LHCN-M2 (cell line): ENCODE data around the gene TFPI2. TPM values are rescaled to one million over a fixed set of nuclear protein-coding genes. Genes with fewer than 3 reads are reported as not detected.

Experiments
- DNase-seq: peaks from one replicate; pipeline ENCODE4 v3.0.0-alpha.2; 2012; ENCODE audit warnings: low read depth
- total RNA-seq: library from RNA; depleted of rRNA; stranded (reverse); fragments of >200 nt; gene quantifications from 2 replicates; pipeline ENCODE4 v1.2.3, GENCODE V29; 2014; rRNA removed

Gene TFPI2
- total RNA-seq, 1 experiment from 2014 or later: 208 TPM

- DNase-seq: no peak
Observed at GRCh38 chr7:93858857-93859256, 31.7 kb downstream of the TFPI2 start.

GRCh38 chr7:93856323-93856722 is 34.2 kb downstream of the TFPI2 start:
- peak; percentile 29 for DNase-seq

DNA sequence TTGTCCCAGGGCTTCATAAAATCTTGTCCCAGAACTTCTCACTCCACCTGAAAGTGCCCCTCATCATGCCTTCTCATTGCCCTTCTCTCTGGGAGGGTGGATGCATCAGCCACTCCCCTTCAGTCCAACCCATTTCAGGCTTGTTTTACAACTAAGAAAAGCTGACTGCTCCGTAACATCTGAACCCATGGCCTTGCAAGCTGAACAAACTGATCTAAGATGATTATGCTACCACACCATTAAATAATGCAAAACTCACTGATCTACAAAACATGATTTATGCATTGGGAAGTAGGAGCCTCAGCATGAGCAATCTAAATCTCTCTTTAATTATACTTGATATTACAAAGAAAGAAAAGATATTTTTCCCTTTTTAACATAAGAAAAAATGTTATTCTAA is 34.8 kb downstream of the TFPI2 start:
- DNase-seq: no peak

- DNase-seq: no peak
Observed at GRCh38 chr7:93854480-93854879, 36.1 kb downstream of the TFPI2 start.

GRCh38 chr7:93851536-93851935 is 39.0 kb downstream of the TFPI2 start:
- no peak for DNase-seq

DNA sequence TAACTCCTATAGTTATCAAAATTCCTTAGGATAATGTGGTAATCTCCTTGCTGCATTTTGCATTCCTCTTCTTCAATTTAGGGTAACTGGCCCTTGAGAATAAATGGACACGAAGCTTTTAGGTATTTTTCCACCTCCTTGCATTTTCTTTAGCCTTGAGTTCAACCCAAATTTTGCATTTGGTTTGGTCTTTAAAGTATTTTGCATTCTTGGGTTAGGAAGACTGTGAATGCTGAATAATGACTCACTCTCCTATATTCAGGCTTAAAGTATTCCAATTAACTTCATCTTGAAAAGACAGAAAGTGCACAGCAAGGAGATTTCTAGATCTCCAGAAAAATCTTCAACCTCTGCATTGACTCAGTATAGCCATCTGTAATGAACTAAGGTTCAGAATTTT is 47.3 kb downstream of the TFPI2 start:
- peak; percentile 56 for DNase-seq

- no peak for DNase-seq
Observed at GRCh38 chr7:93838966-93839365, 51.6 kb downstream of the TFPI2 start.

- no peak for DNase-seq
Observed at GRCh38 chr7:93837245-93837644, 53.3 kb downstream of the TFPI2 start.

DNA sequence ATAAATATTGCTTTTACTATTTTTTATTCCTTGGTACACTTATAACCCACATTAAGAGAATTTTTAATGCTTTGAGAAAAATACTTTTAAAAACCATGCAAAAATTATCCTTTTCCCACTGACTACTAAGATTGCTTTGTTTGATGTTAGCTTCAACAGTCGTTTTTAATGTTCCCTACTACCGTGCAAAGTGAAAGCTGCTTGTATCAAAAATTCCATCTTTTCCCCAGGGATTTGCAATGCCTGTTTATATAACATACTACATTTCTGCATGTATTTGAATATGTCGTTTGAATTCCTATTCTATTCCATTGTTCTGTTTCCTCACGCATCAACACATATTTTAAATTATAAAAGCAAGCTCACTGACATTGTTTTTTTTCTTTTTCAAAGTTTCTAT is 54.4 kb downstream of the TFPI2 start:
- DNase-seq: peak; percentile 66

DNA sequence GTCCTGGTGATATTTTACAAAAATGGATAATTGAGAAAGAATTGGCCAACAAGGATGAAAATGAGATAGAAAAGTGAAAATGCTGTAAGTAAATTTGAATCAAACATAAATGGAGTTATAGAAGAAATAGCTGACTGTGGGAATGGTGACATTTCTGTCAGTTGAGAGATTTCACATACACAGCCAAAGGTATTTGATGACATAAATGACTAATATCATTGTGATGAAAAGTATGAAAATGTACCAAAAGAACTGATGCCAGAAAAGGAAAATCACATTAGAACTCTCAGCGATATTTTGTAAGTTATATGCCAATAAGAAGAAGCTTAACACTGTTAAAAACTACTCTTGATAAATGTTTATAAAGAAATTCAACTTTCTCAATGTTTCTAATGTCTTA is 54.9 kb downstream of the TFPI2 start:
- peak; percentile 57 for DNase-seq

Other genes with a start within 250 kb of the TFPI2 start
- not detected in 2 replicates for gene GNGT1, start 15.8 kb upstream of the TFPI2 start, total RNA-seq
- gene GNG11, start 31.0 kb upstream of the TFPI2 start, total RNA-seq: 90.1 and 92.7 TPM in 2 replicates
- gene BET1, start 113.6 kb upstream of the TFPI2 start, total RNA-seq: 42.6 and 44.3 TPM in 2 replicates